Measurements from ENCODE around the gene SNAP25. TPM values are rescaled to one million over a fixed set of nuclear protein-coding genes. Genes with fewer than 3 reads are reported as not detected.

The SNAP25 gene
- total RNA-seq, 1 experiment from 2014 or later: 0.39 TPM

GRCh38 chr20:10350188-10350842, 131.7 kb downstream of the SNAP25 start:
- DNase-seq (ENCODE audit: low read depth, low spot score) (no peak), ATAC-seq (no peak)
- Histone ChIP-seq H3K4me3 (replicated peaks in 1 of 2; ENCODE audit: low read depth in 1 of 2, low read length in 2 of 2) (no peak overlapping the region), H3K36me3 (ENCODE audit: control insufficient read depth in 1 of 2, insufficient read depth in 2 of 2, low read length in 2 of 2) (no peaks in the 10 kb centered on the region), H3K79me2 (ENCODE audit: insufficient read depth, low read length) (no peaks in the 10 kb centered on the region), H3K9me3 (ENCODE audit: control insufficient read depth in 1 of 2, insufficient read depth in 1 of 2, low read depth in 1 of 2, low read length in 2 of 2) (no peaks in the 10 kb centered on the region), H3K9ac (ENCODE audit: low read length) (no peak overlapping the region), H3K27ac (ENCODE audit: low read depth, low read length) (no peak overlapping the region), H3K4me2 (ENCODE audit: low read length) (no peak overlapping the region), H3K27me3 (ENCODE audit: insufficient read depth, low read length) (no peaks in the 10 kb centered on the region), H3K4me1 (ENCODE audit: control insufficient read depth in 1 of 2, insufficient read depth in 2 of 2, low read length in 2 of 2) (peaks cover 0 to 5% of the 10 kb centered on the region in 2 experiments; a peak in 1 of 4 replicates), H2AFZ (ENCODE audit: low read depth, low read length, poor library complexity, severe bottlenecking) (no peak overlapping the region), H4K20me1 (ENCODE audit: insufficient read depth) (no peaks in the 10 kb centered on the region; the same call in 1 of the 2 replicates), H3K9me2 (ENCODE audit: insufficient read depth) (no peaks in the 10 kb centered on the region)
- no TSS peak for BruUV-seq (replicated peaks)
- no peak for TF ChIP-seq YY1 (IDR thresholded peaks at IDR 0.05; ENCODE audit: extremely low read depth, insufficient replicate concordance, low read depth, low read length)
- POLR2A ChIA-PET: no interaction called here
- intact Hi-C loops (cut with micrococcal nuclease): no loop called here
- RAD21 ChIA-PET (ENCODE audit: low non-redundant PET in 1 of 2, low total read pairs in 2 of 2, uncharacterized antibody in 2 of 2, unreplicated experiment in 2 of 2): no interaction called here
- CTCF ChIA-PET: no interaction called here

- Histone ChIP-seq H3K36me3 (ENCODE audit: control insufficient read depth in 1 of 2, insufficient read depth in 2 of 2, low read length in 2 of 2) (no peaks in the 10 kb centered on the region), H3K4me3 (replicated peaks in 1 of 2; ENCODE audit: low read depth in 1 of 2, low read length in 2 of 2) (no peak overlapping the region), H4K20me1 (ENCODE audit: insufficient read depth) (no peaks in the 10 kb centered on the region; the same call in 1 of the 2 replicates), H3K79me2 (ENCODE audit: insufficient read depth, low read length) (no peaks in the 10 kb centered on the region), H3K9me3 (ENCODE audit: control insufficient read depth in 1 of 2, insufficient read depth in 1 of 2, low read depth in 1 of 2, low read length in 2 of 2) (no peaks in the 10 kb centered on the region), H3K27me3 (ENCODE audit: insufficient read depth, low read length) (no peaks in the 10 kb centered on the region), H3K4me1 (ENCODE audit: control insufficient read depth in 1 of 2, insufficient read depth in 2 of 2, low read length in 2 of 2) (peaks cover 0 to 5% of the 10 kb centered on the region in 2 experiments; a peak in 1 of 4 replicates), H3K9ac (ENCODE audit: low read length) (no peak overlapping the region), H3K4me2 (ENCODE audit: low read length) (no peak overlapping the region), H3K27ac (ENCODE audit: low read depth, low read length) (no peak overlapping the region), H3K9me2 (ENCODE audit: insufficient read depth) (no peaks in the 10 kb centered on the region), H2AFZ (ENCODE audit: low read depth, low read length, poor library complexity, severe bottlenecking) (no peak overlapping the region)
- CTCF ChIA-PET: no interaction called here
- DNase-seq (ENCODE audit: low read depth, low spot score) (no peak), ATAC-seq (no peak)
- POLR2A ChIA-PET: no interaction called here
- intact Hi-C loops (cut with micrococcal nuclease): no loop called here
- RAD21 ChIA-PET (ENCODE audit: low non-redundant PET in 1 of 2, low total read pairs in 2 of 2, uncharacterized antibody in 2 of 2, unreplicated experiment in 2 of 2): no interaction called here
- no TSS peak for BruUV-seq (replicated peaks)
- no peak for TF ChIP-seq CBX3 (IDR thresholded peaks at IDR 0.05; ENCODE audit: low read depth)
- TF ChIP-seq RAD21 (IDR thresholded peaks at IDR 0.05; ENCODE audit: low read depth): no peak
- no peak for TF ChIP-seq EGR1 (IDR thresholded peaks at IDR 0.05; ENCODE audit: low read depth)
- no peak for TF ChIP-seq EZH2 (IDR thresholded peaks at IDR 0.05)
- TF ChIP-seq FOSL1 (IDR thresholded peaks at IDR 0.05; ENCODE audit: low read depth): no peak
- TF ChIP-seq TCF7L2 (IDR thresholded peaks at IDR 0.05; ENCODE audit: borderline replicate concordance, extremely low read depth, insufficient read depth, insufficient read length): no peak
- no peak for TF ChIP-seq REST (IDR thresholded peaks at IDR 0.05; ENCODE audit: low read depth)
- no peak for TF ChIP-seq SIN3A (IDR thresholded peaks at IDR 0.05; ENCODE audit: low read depth)
- TF ChIP-seq ZFX (IDR thresholded peaks at IDR 0.05): no peak
- no peak for TF ChIP-seq ATF3 (IDR thresholded peaks at IDR 0.05)
- TF ChIP-seq CTCF (IDR thresholded peaks at IDR 0.05 in 2 of 3, conservative IDR thresholded peaks at IDR 0.05 in 1 of 3; ENCODE audit: borderline replicate concordance in 1 of 3, insufficient read depth in 1 of 3, low read depth in 2 of 3, low read length in 2 of 3): no peak
- no peak for TF ChIP-seq SRF (IDR thresholded peaks at IDR 0.05; ENCODE audit: low read depth)
Observed at GRCh38 chr20:10352934-10353824, 134.5 kb downstream of the SNAP25 start.
